Right kidney (tissue), 1 donor: ENCODE measurements around the gene KIF1C.
"Not testable (repeated sequence)": the region's sequence is repeated elsewhere in the genome, so short reads cannot be mapped to it uniquely, and the experiment has no call there.

Experiments used
- DNase-seq: peaks from one replicate; pipeline ENCODE4 v3.0.0-alpha.2; 2016

Gene KIF1C

GRCh38 chr17:5042157-5043022, 44.6 kb downstream of the KIF1C start:
- no peak for DNase-seq

GRCh38 chr17:5043524-5043923, 45.8 kb downstream of the KIF1C start:
- no peak for DNase-seq

GRCh38 chr17:5044630-5045029, 46.9 kb downstream of the KIF1C start:
- no peak for DNase-seq

GRCh38 chr17:5045496-5045895, 47.7 kb downstream of the KIF1C start:
- no peak for DNase-seq

GRCh38 chr17:5047446-5047845, 49.7 kb downstream of the KIF1C start:
- no peak for DNase-seq

GRCh38 chr17:5049314-5049841, 51.6 kb downstream of the KIF1C start:
- no peak for DNase-seq

GRCh38 chr17:5050278-5050677, 52.5 kb downstream of the KIF1C start:
- no peak for DNase-seq

- DNase-seq, result no peak
Measured at GRCh38 chr17:5055543-5055942, 57.8 kb downstream of the KIF1C start.

- no peak for DNase-seq
Measured at GRCh38 chr17:5065227-5065744, 67.5 kb downstream of the KIF1C start.

GRCh38 chr17:5068236-5068635, 70.5 kb downstream of the KIF1C start:
- DNase-seq, result no peak

- DNase-seq, result no peak
Measured at GRCh38 chr17:5069724-5070123, 72.0 kb downstream of the KIF1C start.

GRCh38 chr17:5075472-5075871, 77.7 kb downstream of the KIF1C start:
- not testable (repeated sequence) for DNase-seq

GRCh38 chr17:5077275-5077674, 79.5 kb downstream of the KIF1C start:
- DNase-seq, result not testable (repeated sequence)

- no peak for DNase-seq
Measured at GRCh38 chr17:5077781-5078105, 80.0 kb downstream of the KIF1C start.
